ENCODE results near the gene PDZRN3.

Gene PDZRN3

GRCh38 chr3:73555076-73555475, 69.7 kb downstream of the PDZRN3 start:
- no peak for FAIRE-seq

- no peak for FAIRE-seq
These were observed 72.0 kb downstream of the PDZRN3 start for GRCh38 chr3:73552700-73553099.

GRCh38 chr3:73550032-73550431, 74.7 kb downstream of the PDZRN3 start:
- no peak for FAIRE-seq

- no peak for FAIRE-seq
These were observed 75.6 kb downstream of the PDZRN3 start for GRCh38 chr3:73549051-73549600.

GRCh38 chr3:73548436-73548835, 76.3 kb downstream of the PDZRN3 start:
- FAIRE-seq, result no peak

- no peak for FAIRE-seq
These were observed 77.1 kb downstream of the PDZRN3 start for GRCh38 chr3:73547427-73548248.

GRCh38 chr3:73546961-73547360, 77.8 kb downstream of the PDZRN3 start:
- FAIRE-seq, result no peak

GRCh38 chr3:73543412-73543811, 81.3 kb downstream of the PDZRN3 start:
- FAIRE-seq, result no peak

- no peak for FAIRE-seq
These were observed 82.6 kb downstream of the PDZRN3 start for GRCh38 chr3:73542136-73542535.

GRCh38 chr3:73540969-73541740, 83.6 kb downstream of the PDZRN3 start:
- no peak for FAIRE-seq

GRCh38 chr3:73538486-73538885, 86.3 kb downstream of the PDZRN3 start:
- no peak for FAIRE-seq

- FAIRE-seq, result no peak
These were observed 87.8 kb downstream of the PDZRN3 start for GRCh38 chr3:73536952-73537351.

GRCh38 chr3:73536336-73536895, 88.3 kb downstream of the PDZRN3 start:
- FAIRE-seq, result no peak

- FAIRE-seq, result no peak
These were observed 88.8 kb downstream of the PDZRN3 start for GRCh38 chr3:73535931-73536330.

- no peak for FAIRE-seq
These were observed 89.6 kb downstream of the PDZRN3 start for GRCh38 chr3:73535137-73535536.

GRCh38 chr3:73530022-73530396, 94.7 kb downstream of the PDZRN3 start:
- FAIRE-seq, result no peak

GRCh38 chr3:73529308-73530021, 95.3 kb downstream of the PDZRN3 start:
- no peak for FAIRE-seq

GRCh38 chr3:73525591-73525990, 99.2 kb downstream of the PDZRN3 start:
- no peak for FAIRE-seq

GRCh38 chr3:73523661-73524060, 101.1 kb downstream of the PDZRN3 start:
- FAIRE-seq, result no peak

- no peak for FAIRE-seq
These were observed 102.9 kb downstream of the PDZRN3 start for GRCh38 chr3:73521734-73522336.

- FAIRE-seq, result no peak
These were observed 103.7 kb downstream of the PDZRN3 start for GRCh38 chr3:73520931-73521461.

GRCh38 chr3:73516631-73517030, 108.1 kb downstream of the PDZRN3 start:
- no peak for FAIRE-seq
